HG03039 (cell line): Measurements from ENCODE around the gene RNASET2.
"Not testable (repeated sequence)": the region's sequence is repeated elsewhere in the genome, so short reads cannot be mapped to it uniquely, and the experiment has no call there.

Experiments
- ATAC-seq: cut with Tn5 transposase; IDR thresholded peaks from one replicate; pipeline ENCODE4 v1.9.1; 2021; ENCODE audit warnings: mild to moderate bottlenecking, moderate library complexity; ENCODE audit not compliant: unreplicated experiment

Gene RNASET2

GRCh38 chr6:166948724-166949123 is 7.6 kb downstream of the RNASET2 start:
- not testable (repeated sequence) for ATAC-seq

GRCh38 chr6:166947251-166947650 is 9.1 kb downstream of the RNASET2 start:
- no peak for ATAC-seq

GRCh38 chr6:166946125-166946524 is 10.2 kb downstream of the RNASET2 start:
- ATAC-seq, result no peak

- no peak for ATAC-seq
These were observed 11.6 kb downstream of the RNASET2 start for GRCh38 chr6:166944666-166945256.

GRCh38 chr6:166942393-166943168 is 13.8 kb downstream of the RNASET2 start:
- no peak for ATAC-seq

GRCh38 chr6:166940643-166941068 is 15.7 kb downstream of the RNASET2 start:
- no peak for ATAC-seq

- ATAC-seq, result no peak
These were observed 16.5 kb downstream of the RNASET2 start for GRCh38 chr6:166939894-166940293.

GRCh38 chr6:166939345-166939744 is 17.0 kb downstream of the RNASET2 start:
- no peak for ATAC-seq

- no peak for ATAC-seq
These were observed 17.6 kb downstream of the RNASET2 start for GRCh38 chr6:166938704-166939103.

- ATAC-seq, result no peak
These were observed 18.2 kb downstream of the RNASET2 start for GRCh38 chr6:166938150-166938549.

GRCh38 chr6:166937746-166938145 is 18.6 kb downstream of the RNASET2 start:
- ATAC-seq, result no peak

- no peak for ATAC-seq
These were observed 20.1 kb downstream of the RNASET2 start for GRCh38 chr6:166936079-166936787.

- ATAC-seq, result no peak
These were observed 21.0 kb downstream of the RNASET2 start for GRCh38 chr6:166935353-166935752.

- no peak for ATAC-seq
These were observed 22.2 kb downstream of the RNASET2 start for GRCh38 chr6:166934174-166934573.

- no peak for ATAC-seq
These were observed 23.0 kb downstream of the RNASET2 start for GRCh38 chr6:166933396-166933795.

GRCh38 chr6:166932616-166933015 is 23.7 kb downstream of the RNASET2 start:
- ATAC-seq, result no peak

- ATAC-seq, result no peak
These were observed 24.2 kb downstream of the RNASET2 start for GRCh38 chr6:166932116-166932515.

GRCh38 chr6:166931426-166931970 is 24.9 kb downstream of the RNASET2 start:
- no peak for ATAC-seq

- no peak for ATAC-seq
These were observed 25.9 kb downstream of the RNASET2 start for GRCh38 chr6:166930354-166930891.

GRCh38 chr6:166929542-166930189 is 26.7 kb downstream of the RNASET2 start:
- no peak for ATAC-seq
